HCT116 (cell line): ENCODE results near the gene FN3K. TPM values are rescaled to one million over a fixed set of nuclear protein-coding genes. Genes with fewer than 3 reads are reported as not detected.
A peak's percentile ranks its signal among the peaks of the same experiment; 100 is the strongest.

Experiments used
- ATAC-seq: fragments of 200-7000 bp; cut with Tn5 transposase; 2 replicates; pipeline ENCODE4 v1.9.1; 2020; ENCODE audit warnings: mild to moderate bottlenecking, moderate library complexity
- BruUV-seq: library from RNA; stranded (reverse); fragments of 400-500 nt; replicated peaks from 2 replicates; lab custom pipeline; 2021; lab: Mats Ljungman, UMichigan
- CTCF ChIA-PET: fragments of 300-600 bp; sonication (Branson Sonifier 250); formaldehyde crosslinking; loops from one replicate; lab custom pipeline; 2021; ENCODE audit warnings: antibody characterized with exemption; lab: Charles Lee
- POLR2A ChIA-PET: fragments of 300-600, 350-600 bp; sonication (Branson Sonifier 250); formaldehyde crosslinking; loops from one replicate; lab custom pipeline; 2021; ENCODE audit warnings: antibody characterized with exemption; lab: Charles Lee
- RAD21 ChIA-PET, 2 experiments: fragments of 300-600 bp; sonication (Branson Sonifier 250); formaldehyde crosslinking; loops; one replicate each; lab custom pipeline; 2023; ENCODE audit warnings: low total read pairs in 2 of 2; ENCODE audit not compliant: uncharacterized antibody in 2 of 2, unreplicated experiment in 2 of 2, low non-redundant PET in 1 of 2; lab: Charles Lee
- DNase-seq: peaks from one replicate; pipeline ENCODE4 v3.0.0-alpha.2; 2010; ENCODE audit warnings: low read depth, low spot score
- H2AFZ ChIP-seq: fragments of 200-600 bp; shearing (Covaris generic), sonication (generic); 2 replicates; pipeline ENCODE4 v1.6.1; 2017; ENCODE audit warnings: low read depth, mixed run types, mixed read lengths, antibody characterized with exemption, low read length; ENCODE audit not compliant: poor library complexity, severe bottlenecking
- H3K27ac ChIP-seq: 2 replicates; pipeline ENCODE4 v1.5.1; 2012; ENCODE audit warnings: low read depth, low read length
- H3K27me3 ChIP-seq: fragments of 200-600 bp; sonication (generic); 2 replicates; pipeline ENCODE4 v1.6.1; 2016; ENCODE audit warnings: mixed run types, low read length, mixed read lengths; ENCODE audit not compliant: insufficient read depth
- H3K36me3 ChIP-seq, 2 experiments: fragments of 200-500 bp in 1 of 2; fragments of 200-600 bp in 1 of 2; sonication (Bioruptor generic) in 1 of 2; sonication (generic) in 1 of 2; 2 replicates each; pipeline versions ENCODE4 v1.5.1 to v1.6.1; 2014 to 2016; ENCODE audit warnings: low read length in 2 of 2, inconsistent platforms in 1 of 2, mixed read lengths in 1 of 2, mixed run types in 1 of 2; ENCODE audit not compliant: insufficient read depth in 2 of 2, control insufficient read depth in 1 of 2
- H3K4me1 ChIP-seq, 2 experiments: fragments of 200-600 bp in 1 of 2; sonication (generic) in 1 of 2; 2 replicates each; pipeline versions ENCODE4 v1.5.1 to v1.6.1; 2012 to 2017; ENCODE audit warnings: low read length in 2 of 2, inconsistent platforms in 1 of 2, mild to moderate bottlenecking in 1 of 2, mixed read lengths in 1 of 2, mixed run types in 1 of 2, moderate library complexity in 1 of 2; ENCODE audit not compliant: insufficient read depth in 2 of 2, control insufficient read depth in 1 of 2
- H3K4me2 ChIP-seq: fragments of 200-600 bp; sonication (generic); 2 replicates; pipeline ENCODE4 v1.6.1; 2017; ENCODE audit warnings: mixed run types, low read length, mixed read lengths
- H3K4me3 ChIP-seq, 2 experiments: fragments of 200-600 bp in 1 of 2; sonication (generic) in 1 of 2; replicated peaks in 1 of 2; 2 replicates each; pipeline ENCODE4 v1.5.1; 2011 to 2016; ENCODE audit warnings: low read length in 2 of 2, control low read depth in 1 of 2, low read depth in 1 of 2, mild to moderate bottlenecking in 1 of 2, mixed read lengths in 1 of 2, mixed run types in 1 of 2
- H3K79me2 ChIP-seq: fragments of 200-600 bp; sonication (generic); 2 replicates; pipeline ENCODE4 v1.6.1; 2017; ENCODE audit warnings: mild to moderate bottlenecking, mixed run types, low read length, moderate library complexity, mixed read lengths; ENCODE audit not compliant: insufficient read depth
- H3K9ac ChIP-seq: fragments of 200-600 bp; sonication (generic); 2 replicates; pipeline ENCODE4 v1.6.1; 2016; ENCODE audit warnings: low read length, mixed read lengths
- H3K9me2 ChIP-seq: fragments of 200-600 bp; sonication (generic), shearing (Covaris generic); 2 replicates; pipeline ENCODE4 v1.6.1; 2017; ENCODE audit warnings: mixed run types, mild to moderate bottlenecking, moderate library complexity; ENCODE audit not compliant: insufficient read depth
- H3K9me3 ChIP-seq, 2 experiments: fragments of 200-500 bp in 1 of 2; fragments of 200-600 bp in 1 of 2; sonication (Bioruptor generic) in 1 of 2; sonication (generic) in 1 of 2; 2 replicates each; pipeline ENCODE4 v1.6.1; 2014 to 2017; ENCODE audit warnings: low read length in 2 of 2, mixed read lengths in 2 of 2, inconsistent platforms in 1 of 2, low read depth in 1 of 2, mild to moderate bottlenecking in 1 of 2, mixed run types in 1 of 2, moderate library complexity in 1 of 2; ENCODE audit not compliant: control insufficient read depth in 1 of 2, insufficient read depth in 1 of 2
- H4K20me1 ChIP-seq: fragments of 200-600 bp; sonication (generic), shearing (Covaris generic); 2 replicates; pipeline ENCODE4 v1.6.1; 2017; ENCODE audit warnings: mixed run types, mild to moderate bottlenecking, moderate library complexity; ENCODE audit not compliant: insufficient read depth
- ATF3 ChIP-seq: IDR thresholded peaks from 2 replicates; pipeline ENCODE4 v1.6.1; 2012
- CEBPB ChIP-seq: IDR thresholded peaks from 2 replicates; pipeline ENCODE4 v1.6.1; 2012; ENCODE audit warnings: low read depth
- EGR1 ChIP-seq: IDR thresholded peaks from 2 replicates; pipeline ENCODE4 v1.6.1; 2012; ENCODE audit warnings: low read depth
- EZH2 ChIP-seq: fragments of 200-600 bp; sonication (generic); IDR thresholded peaks from 2 replicates; pipeline ENCODE4 v1.6.1; 2017; ENCODE audit warnings: antibody characterized with exemption, mixed run types
- EZH2phosphoT487 ChIP-seq: fragments of 200-600 bp; IDR thresholded peaks from 2 replicates; pipeline ENCODE4 v1.6.1; 2018; ENCODE audit warnings: antibody characterized with exemption, borderline replicate concordance
- JUND ChIP-seq: IDR thresholded peaks from 2 replicates; pipeline ENCODE4 v1.6.1; 2012
- POLR2A ChIP-seq: IDR thresholded peaks from 2 replicates; pipeline ENCODE4 v1.7.0; 2011; ENCODE audit warnings: borderline replicate concordance; ENCODE audit not compliant: insufficient read depth, insufficient read length; ENCODE audit errors: extremely low read depth
- POLR2AphosphoS5 ChIP-seq: IDR thresholded peaks from 2 replicates; pipeline ENCODE4 v1.6.1; 2011; ENCODE audit warnings: mild to moderate bottlenecking, low read depth, low read length, moderate library complexity
- RAD21 ChIP-seq: IDR thresholded peaks from 2 replicates; pipeline ENCODE4 v1.6.1; 2012; ENCODE audit warnings: low read depth, mild to moderate bottlenecking
- SP1 ChIP-seq: IDR thresholded peaks from 2 replicates; pipeline ENCODE4 v1.6.1; 2012; ENCODE audit warnings: low read depth
- ZNF274 ChIP-seq: fragments of 200-500 bp; sonication (Bioruptor generic); IDR thresholded peaks from 2 replicates; pipeline ENCODE4 v1.6.1; 2014; ENCODE audit warnings: mild to moderate bottlenecking, low read depth, low read length, inconsistent platforms
- intact Hi-C: fragments of 100-400 bp; cut with micrococcal nuclease; formaldehyde crosslinking; loops from 2 replicates; pipeline ENCODE4 v1.10.0; 2022
- total RNA-seq: library from RNA; stranded (reverse); gene quantifications from one replicate; pipeline ENCODE4 v1.2.1, GENCODE V29; 2021; ENCODE audit not compliant: unreplicated experiment
- TF ChIP-seq, protein P1 (sequence below): IDR thresholded peaks from 2 replicates; pipeline ENCODE4 v1.6.1; 2012

The FN3K gene
- total RNA-seq, 1 experiment from 2014 or later: 9.9 TPM

DNA sequence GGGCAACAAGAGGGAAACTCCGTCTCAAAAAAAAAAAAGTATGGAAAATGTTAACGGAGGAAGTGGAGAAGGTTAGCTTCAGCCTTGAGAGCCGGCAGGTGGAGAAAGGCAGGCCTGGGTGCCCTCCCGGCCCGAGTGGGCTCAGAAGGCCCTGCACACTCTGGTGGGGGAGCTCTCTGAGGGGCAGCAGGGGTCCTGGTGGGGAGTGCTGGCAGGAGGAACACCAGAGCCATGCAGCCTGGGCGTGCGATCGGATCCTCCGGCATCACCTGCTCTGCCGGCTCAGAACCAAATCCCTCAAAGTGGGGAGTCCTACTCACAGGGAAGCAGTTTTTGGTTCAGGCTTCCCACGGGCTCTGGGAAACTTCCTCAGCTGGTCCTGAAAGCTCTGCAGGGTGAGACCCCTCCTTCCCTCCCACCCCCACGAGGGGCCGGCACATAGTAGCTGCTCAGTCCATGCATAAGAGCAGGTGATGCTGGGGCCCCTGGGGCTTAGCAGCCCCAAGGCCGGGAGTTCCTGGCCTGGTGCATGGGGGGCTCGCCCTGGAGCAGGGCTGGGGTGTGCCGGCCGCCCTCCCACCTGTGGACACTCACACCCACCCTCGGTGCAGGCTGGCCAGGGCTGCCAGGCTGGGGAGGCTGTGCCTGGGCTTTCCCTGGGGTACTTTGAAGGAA, 1.2 kb downstream of the FN3K start:
- Histone ChIP-seq H3K9ac (no peak overlapping the region), H3K9me3 (peaks cover 25 to 28% of the 10 kb centered on the region in 2 experiments; a peak in 3 of 4 replicates), H3K27me3 (no peaks in the 10 kb centered on the region), H3K4me2 (no peak overlapping the region), H2AFZ (no peak overlapping the region), H3K36me3 (peaks cover 5 to 21% of the 10 kb centered on the region in 2 experiments; a peak in 2 of 4 replicates), H3K79me2 (no peaks in the 10 kb centered on the region), H3K4me1 (peaks cover 0 to 7% of the 10 kb centered on the region in 2 experiments; a peak in 1 of 4 replicates), H3K9me2 (no peaks in the 10 kb centered on the region), H4K20me1 (no peaks in the 10 kb centered on the region), H3K27ac (no peak overlapping the region), H3K4me3 (no peak overlapping the region)
- no peak for ATAC-seq
- TSS peak; percentile 32 for BruUV-seq
- TF ChIP-seq EGR1: no peak
- TF ChIP-seq POLR2AphosphoS5: no peak
- TF ChIP-seq EZH2phosphoT487: no peak
- TF ChIP-seq SP1: no peak
- TF ChIP-seq JUND: no peak
- no peak for TF ChIP-seq CEBPB
- TF ChIP-seq EZH2: no peak
- no peak for TF ChIP-seq RAD21
- TF ChIP-seq ATF3: no peak
- TF ChIP-seq ZNF274: no peak
- TF ChIP-seq, protein P1, sequence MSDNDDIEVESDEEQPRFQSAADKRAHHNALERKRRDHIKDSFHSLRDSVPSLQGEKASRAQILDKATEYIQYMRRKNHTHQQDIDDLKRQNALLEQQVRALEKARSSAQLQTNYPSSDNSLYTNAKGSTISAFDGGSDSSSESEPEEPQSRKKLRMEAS: no peak
- no peak for TF ChIP-seq POLR2A
- ChIA-PET CTCF (no interaction called here), POLR2A (no interaction called here), RAD21 (no interaction called here)
- intact Hi-C loops: no loop called here
- no peak for DNase-seq
